GM18867 (cell line): ENCODE data around the gene SNTA1.
"Not testable (repeated sequence)": the region's sequence is repeated elsewhere in the genome, so short reads cannot be mapped to it uniquely, and the experiment has no call there.

ENCODE experiments used
- ATAC-seq: cut with Tn5 transposase; IDR thresholded peaks from one replicate; pipeline ENCODE4 v1.9.1; 2021; ENCODE audit warnings: mild to moderate bottlenecking, moderate library complexity; ENCODE audit not compliant: unreplicated experiment

SNTA1 gene

DNA sequence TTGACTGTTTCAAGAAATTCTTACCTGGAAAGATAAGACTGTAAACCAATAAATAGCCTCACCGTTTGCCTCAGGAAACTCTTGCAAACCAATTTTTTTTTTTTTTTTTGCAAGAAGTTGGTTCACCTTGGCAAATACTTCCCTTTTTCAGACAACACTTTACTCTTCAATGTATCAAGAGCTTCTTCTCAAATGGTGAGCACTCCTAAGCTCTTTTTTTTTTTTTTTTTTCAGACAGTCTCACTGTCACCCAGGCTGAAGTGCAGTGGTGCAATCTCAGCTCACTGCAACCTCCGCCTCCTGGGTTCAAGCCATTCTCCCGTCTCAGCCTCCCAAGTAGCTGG is 22.7 kb upstream of the SNTA1 start:
- no peak for ATAC-seq

DNA sequence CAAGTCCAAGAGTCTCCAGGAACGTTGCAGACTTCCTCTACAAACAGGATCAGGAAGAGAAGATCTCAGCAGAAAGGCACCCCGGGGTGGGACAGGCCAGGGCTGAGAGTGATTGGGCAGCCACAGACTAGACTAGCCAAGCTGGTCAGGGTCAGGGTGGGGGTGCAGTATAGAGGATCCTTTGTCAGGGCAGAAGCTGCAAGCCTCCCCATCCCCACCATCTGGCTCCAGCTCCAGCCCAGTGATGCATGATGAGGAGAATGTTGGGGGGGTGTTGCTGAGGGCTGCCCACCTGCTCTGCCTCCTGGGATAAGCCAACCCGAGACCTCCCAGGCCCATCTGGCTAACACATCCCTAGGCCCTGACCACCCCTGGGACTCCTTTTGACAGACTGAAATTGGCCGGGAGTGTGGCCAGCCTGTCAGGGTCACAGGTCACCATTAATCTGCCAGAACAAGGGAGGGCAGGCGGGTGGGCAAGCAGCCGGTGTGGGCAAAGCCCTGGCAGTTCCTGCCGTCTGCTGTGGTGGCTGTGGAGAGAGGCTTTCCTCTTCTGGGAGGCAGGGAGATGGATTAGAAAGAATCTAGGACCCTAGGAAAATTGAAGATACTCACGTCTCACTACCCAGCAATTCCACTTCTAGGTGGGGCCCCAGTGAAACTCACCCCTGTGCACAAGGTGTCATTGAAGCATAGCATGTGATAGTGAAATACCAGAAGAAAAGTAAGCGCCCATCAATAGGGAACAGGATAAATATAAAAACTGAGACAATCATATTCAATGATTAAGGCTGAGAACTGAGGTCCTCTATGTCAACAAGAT is 22.1 kb upstream of the SNTA1 start:
- no peak for ATAC-seq

GRCh38 chr20:33464759-33465158 is 21.2 kb upstream of the SNTA1 start:
- not testable (repeated sequence) for ATAC-seq

DNA sequence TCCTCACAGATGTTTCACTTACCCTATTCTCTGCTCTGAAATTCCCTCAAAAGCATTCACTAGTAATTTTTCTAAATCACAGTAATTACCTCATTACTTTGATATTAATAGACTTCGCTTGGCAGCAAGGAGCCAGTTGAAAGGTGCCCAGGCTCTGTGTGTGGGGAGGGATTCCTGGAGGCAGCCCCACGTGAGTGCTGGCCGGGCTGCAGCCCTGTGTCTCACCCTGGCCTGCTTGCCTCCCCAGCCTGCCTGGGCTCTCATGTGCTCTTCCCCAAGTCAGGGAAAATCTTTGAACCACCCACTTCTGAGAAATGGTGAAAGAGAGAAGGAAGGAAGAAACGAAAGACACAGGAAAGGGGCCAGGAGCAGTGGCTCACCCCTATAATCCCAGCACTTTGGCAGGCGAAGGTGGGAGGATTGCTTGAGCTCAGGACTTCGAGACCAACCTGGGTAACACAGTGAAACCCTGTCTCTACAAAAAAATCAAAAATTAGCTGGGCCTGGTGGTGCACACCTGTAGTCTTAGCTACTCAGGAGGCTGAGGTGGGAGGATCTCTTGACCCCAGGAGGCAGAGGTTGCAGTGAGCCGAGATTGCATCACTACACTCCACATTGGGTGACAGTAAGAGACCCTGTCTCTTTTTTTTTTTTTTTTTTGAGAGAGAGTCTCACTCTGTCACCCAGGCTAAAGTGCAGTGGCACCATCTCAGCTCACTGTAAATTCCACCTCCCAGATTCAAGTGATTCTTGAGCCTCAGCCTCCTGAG is 20.0 kb upstream of the SNTA1 start:
- ATAC-seq, result no peak

DNA sequence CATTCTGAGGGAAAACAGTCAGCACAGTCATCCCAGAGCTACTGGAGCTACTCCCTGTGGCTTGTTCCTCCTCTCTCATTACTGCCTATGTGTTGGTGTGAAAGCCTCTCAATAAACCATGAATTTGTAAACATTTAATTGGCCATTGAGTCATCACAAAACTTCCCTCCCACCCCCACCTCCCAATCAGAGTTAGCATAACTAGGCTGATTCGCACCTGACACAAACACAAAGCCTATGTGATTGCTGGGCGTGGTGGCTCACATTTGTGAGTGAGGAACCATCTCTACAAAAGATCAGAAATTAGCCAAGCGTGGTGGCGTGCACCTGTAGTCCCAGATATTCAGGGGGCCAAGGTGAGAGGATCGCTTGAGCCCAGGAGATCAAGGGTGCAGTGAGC is 17.1 kb upstream of the SNTA1 start:
- ATAC-seq, result no peak

DNA sequence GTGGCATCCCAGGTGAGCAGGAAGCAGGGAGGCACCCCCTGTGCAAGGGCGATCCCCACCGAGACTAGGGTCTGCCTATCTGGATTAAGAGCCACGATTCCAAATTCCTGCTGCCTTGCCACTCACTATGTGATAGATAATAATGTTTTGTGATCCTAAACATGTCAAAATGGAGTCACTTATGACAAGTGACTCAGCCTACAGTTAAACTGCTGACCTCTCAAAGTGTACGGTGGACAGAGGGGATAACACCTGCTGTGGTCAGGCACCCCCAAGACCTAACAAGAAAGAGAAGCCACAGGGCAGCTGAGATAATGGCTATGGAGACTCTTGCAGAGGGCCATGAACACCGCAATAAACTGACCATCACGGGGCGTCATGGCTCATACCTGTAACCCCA is 16.0 kb upstream of the SNTA1 start:
- ATAC-seq, result no peak

- ATAC-seq, result peak; percentile 47
Measured at GRCh38 chr20:33456916-33457642, 13.5 kb upstream of the SNTA1 start.

- no peak for ATAC-seq
Measured at GRCh38 chr20:33450867-33451266, 7.3 kb upstream of the SNTA1 start.

DNA sequence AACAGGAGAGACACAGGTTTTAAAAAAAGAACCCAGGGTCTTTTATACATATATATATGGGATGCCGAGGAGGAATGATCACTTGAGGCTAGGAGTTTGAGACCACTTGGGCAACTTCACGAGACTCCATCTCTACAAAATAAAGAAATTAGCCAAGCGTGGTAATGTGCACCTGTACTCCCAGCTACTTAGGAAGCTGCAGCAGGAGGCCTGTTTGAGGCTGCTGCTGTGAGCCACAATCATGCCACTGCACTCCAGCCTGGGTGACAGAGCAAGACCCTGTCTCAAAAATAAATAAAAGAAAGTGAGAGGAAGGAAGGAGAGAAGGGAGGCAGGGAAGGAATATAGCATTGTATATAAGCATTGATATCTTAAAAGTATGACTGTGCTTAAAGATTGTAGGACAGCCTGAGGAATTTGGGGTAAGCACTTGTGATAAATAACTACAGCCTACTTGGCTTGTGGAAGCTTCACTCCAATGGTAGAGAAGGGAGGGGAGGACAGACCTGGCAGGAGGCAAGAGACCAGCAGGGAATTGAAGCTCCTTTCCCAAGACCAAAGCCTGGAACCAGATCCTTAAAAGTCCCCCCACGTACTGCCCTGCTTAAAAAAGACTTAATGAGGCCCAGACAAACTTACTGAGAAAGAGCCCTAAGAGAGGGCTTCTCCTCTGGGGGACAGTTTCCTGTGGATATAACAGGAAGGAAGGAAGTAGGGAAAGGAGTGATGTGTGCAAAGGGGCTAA is 2.5 kb upstream of the SNTA1 start:
- ATAC-seq, result no peak

DNA sequence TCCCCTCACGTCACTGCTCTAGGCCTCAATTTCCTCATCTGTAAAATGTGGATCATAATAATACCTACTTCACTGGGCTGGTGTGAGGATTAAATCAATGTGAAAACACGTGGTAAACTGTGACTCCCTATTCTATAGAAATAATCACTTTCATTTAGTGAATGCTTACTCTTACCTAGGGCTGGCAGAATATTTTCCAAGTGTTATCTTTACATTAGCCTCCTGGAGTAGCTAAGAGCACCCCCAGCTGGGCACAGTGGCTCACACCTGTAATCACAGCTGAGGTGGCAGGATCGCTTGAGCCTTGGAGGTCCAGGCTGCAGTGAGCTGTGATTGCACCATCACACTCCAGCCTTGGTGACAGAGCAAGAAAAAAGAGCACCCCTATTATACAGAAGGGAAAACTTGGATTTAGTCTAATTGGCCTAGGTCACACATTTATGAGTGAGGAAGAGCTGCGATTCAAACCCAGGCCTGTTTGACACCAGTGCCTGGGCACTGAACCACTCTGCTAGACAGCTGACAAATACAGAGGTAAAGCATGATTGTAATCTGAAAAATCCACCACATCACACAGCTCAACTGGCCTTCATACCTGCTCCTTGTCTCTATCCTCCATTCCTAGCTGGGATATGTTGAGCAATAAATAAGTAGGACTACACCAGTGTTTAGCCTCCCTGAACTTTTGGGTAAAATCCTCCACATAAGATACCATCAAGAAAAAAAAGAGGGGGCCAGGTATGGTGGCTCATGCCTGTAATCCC is 1.4 kb upstream of the SNTA1 start:
- no peak for ATAC-seq

GRCh38 chr20:33443006-33443511 is 504 bp downstream of the SNTA1 start:
- ATAC-seq, result peak; percentile 27

DNA sequence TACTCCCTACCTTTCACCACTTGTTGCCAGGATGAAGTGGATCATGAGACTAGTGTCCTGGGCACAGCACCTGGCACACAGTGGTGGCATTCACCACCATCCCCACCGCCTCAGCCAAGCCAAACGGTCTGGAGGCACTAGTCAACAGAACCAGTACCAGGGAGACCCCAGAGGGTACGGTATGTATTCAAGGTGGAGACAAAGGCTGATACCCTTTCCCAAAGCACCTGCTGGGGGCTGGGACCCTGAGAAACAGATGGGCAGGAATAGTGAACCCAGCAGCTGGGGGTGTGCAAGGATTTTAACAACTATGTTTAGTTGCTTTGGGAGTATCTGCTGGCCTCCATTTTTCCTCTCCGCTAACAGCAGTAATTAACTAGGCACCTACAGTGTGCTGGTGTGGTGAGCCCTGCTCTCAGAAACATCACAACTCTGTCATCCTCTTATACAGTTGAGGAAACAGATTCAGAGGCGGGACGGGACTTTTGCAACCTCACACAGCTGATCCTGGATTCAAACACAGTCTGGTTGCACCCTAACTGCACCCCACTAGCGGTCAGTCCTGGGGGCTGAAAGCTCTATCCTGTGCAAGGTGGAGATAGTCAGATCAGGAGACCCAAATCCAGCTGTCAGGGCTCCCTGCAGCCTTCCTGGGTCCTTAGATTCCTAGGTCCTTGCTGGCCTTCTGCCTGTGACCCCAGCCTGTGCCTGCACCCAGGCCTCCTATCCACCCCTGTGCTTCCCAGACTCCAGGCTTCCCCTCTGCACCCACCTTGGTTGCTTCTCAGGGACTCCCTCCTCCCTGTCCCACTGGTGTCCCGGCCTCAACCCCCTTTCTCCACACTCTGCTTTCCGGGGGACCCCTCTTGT is 1.2 kb downstream of the SNTA1 start:
- ATAC-seq, result no peak

DNA sequence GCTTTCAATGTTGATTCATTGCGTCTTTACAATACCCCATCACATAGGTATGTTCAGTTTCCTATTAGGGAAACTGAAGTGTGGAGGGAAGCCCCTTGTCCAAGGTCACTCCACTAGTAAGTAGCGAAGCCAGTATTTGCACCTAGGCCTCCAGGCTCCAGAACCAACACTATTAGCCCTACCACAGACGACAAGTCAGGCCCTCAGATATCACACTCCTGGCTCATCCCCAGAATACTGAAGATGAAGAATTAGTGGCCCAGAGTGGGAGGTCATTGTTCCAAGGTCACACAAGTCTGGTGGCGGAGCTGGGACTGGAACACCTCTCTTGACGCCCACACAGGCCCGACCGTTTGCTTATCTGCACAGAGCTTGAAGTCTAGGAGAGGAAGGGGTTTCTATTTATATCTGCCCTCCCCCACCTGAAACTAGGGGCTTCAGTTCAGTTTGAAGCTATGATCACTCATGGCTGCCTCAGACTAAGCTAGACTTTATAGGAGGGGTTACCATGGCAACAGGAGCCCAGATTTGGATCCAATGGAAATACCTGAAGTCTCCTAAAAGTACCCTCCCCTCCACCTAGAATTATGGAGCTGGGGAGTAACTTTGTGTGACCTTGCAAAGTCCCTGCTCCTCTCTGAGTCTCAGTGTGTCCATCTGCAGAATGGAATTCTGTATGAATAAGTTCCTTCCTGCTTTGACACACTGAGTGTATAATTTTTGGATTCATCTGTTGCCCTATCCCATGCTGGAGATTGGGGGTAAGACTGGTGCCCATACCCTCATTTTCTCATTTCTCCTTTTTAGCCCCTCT is 2.2 kb downstream of the SNTA1 start:
- no peak for ATAC-seq

DNA sequence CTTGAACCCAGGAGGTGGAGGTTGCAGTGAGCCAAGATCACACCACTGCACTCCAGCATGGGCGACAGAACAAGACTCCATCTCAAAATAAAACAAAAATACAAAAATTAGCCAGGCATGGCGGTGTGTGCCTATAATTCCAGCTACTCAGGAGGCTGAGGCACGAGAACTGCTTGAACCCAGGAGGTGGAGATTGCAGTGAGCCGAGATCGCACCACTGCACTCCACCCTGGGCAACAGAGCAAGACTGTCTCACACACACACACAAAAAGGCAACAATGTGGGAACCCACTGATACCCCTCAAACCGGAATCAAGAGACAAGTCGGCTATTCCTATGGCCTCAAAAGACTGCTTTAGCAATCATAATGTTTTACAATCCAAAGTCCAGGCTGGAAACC is 3.0 kb downstream of the SNTA1 start:
- ATAC-seq, result not testable (repeated sequence)

GRCh38 chr20:33438481-33438880 is 5.1 kb downstream of the SNTA1 start:
- ATAC-seq, result no peak

DNA sequence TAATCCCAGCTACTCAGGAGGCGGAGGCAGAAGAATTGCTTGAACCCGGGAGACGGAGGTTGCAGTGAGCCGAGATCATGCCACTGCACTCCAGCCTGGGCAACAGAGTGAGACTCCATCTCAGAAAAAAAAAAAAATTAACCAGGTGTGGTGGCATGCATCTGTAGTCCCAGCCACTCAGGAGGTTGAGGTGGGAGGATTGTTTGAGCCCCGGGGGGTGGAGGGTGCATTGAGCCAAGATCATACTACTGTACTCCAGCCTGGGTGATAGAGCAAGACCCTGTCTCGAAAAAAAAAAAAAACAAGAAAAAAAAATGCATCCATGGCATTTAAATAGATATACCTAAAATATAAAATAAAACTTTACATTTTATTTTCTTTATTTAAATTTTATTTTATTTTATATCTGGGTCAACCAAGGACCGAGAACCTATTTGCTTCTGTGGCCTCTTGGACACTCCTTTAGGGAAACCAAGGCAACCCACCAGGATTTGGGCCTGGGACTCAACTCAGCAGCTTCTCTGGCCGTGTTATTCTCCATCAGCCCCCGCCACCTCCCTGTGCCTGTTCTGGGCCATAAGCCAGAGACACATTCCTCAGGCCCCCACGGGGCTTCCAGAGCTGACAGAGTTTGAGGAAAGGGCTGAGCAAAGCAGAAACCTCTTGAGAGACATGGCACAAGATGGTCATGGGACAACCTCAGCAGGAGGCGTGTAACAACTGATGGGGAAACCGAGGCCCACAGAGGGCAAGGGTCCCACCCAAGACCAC is 6.2 kb downstream of the SNTA1 start:
- no peak for ATAC-seq

DNA sequence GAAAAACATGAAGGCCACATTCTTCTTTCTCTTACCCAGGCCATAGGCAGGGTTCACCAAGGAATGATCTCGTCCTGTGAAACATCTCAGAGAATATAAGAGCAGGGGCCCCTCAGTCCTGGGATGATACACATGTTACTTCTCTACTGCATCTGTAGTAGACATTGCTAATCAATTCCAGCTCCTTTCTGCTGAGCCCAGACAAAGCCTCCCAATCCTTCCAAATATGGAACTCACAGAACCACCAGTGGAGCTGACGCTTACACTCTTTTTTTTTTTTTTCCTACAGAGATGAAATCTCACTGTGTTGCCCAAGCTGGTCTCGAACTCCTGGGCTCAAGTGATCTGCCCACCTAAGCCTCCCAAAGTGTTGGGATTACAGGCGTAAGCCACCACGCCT is 9.1 kb downstream of the SNTA1 start:
- ATAC-seq, result no peak
